Glomerular visceral epithelial cell (primary cell): ENCODE measurements around the gene OTUD5.
A peak's percentile ranks its signal among the peaks of the same experiment; 100 is the strongest.

Experiments
- DNase-seq: peaks from one replicate; pipeline ENCODE4 v3.0.0-alpha.2; 2016; ENCODE audit errors: extremely low spot score

The OTUD5 gene

DNA sequence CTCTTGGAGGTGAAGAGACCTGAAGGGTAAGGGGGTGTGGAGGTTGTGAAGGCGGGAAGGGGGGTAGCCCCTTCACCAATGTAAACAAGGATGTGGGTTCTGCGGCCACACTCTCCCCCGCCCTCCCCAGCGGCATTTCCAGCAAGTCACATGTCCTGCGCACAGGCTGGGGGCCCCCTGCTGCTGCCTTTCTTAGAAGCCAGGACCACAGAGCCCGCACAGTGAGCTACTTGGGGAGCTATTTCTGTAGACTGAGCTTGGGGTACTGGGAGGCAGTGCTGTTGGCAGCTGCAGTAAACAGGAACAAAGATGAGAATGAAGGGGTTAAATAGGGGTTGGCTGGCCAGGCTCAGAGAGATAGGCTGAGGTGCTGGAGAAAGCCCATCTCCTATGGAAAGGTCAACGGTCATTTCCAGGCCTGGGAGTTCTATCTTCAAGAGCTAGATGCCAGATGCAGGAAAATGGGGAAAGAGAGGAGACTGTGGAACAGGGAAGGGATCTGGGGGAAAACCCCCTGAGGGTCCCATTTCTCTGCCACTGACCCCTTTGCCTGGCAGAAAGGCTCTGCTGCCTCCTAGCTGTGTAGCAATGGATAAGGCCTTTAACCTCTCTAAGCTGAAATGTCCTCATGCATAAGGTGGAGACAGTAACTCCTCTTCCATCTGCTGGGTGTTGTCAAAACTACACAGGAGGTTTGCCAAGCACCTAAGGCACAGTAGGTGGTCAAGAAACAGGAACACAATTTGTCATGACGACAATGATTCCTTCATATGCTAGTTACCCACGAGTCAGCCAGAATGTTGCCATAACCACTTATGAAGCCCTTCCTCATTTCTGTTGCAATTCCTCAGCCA, 20.1 kb downstream of the OTUD5 start:
- DNase-seq: peak; percentile 52

DNA sequence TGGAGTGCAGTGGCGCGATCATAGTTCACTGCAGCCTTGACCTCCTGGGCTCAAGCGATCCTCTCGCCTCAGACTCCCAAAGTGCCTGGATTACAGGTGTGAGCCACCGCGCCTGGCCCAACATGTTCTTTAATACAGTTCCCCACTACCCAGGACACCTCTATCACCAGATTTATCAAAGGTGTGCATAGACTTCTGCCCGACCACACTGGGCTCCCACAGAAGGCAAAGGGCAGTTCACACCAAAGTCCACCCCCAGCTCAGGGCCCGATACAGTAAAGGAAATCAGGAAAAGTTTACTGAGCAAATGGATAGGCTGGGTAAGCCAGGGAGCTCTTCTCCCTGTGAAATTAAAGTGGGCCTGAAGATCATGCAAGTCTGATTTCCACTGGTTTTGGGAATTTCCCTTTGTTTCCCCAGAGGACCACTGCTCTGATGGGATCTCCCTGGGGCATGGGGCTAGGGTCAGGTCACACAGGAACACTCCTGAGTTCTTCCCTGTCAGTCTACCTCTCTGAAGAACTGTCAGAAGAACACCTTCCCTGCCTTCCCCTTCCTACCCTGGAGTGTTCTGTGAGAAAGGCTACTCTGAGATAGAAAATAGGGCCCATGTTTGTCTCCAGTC, 20.9 kb downstream of the OTUD5 start:
- no peak for DNase-seq

DNA sequence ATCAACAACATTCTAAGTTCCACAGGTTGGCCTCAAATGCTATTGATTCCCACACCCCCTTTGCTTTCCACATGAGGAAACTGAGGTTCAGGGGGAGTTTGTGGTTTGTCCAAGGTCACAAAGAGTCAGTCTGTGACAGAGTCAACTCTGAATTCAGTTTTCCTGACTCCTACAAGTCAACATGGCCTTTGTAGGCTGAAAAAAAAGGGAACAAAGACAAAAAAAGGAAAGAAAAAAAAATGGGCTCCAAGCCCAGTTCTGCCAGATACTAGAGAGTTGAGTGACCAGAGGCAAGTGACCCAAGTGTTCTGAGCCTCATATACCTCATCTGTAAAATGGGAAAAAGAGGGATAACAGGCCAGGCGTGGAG, 22.1 kb downstream of the OTUD5 start:
- no peak for DNase-seq

DNA sequence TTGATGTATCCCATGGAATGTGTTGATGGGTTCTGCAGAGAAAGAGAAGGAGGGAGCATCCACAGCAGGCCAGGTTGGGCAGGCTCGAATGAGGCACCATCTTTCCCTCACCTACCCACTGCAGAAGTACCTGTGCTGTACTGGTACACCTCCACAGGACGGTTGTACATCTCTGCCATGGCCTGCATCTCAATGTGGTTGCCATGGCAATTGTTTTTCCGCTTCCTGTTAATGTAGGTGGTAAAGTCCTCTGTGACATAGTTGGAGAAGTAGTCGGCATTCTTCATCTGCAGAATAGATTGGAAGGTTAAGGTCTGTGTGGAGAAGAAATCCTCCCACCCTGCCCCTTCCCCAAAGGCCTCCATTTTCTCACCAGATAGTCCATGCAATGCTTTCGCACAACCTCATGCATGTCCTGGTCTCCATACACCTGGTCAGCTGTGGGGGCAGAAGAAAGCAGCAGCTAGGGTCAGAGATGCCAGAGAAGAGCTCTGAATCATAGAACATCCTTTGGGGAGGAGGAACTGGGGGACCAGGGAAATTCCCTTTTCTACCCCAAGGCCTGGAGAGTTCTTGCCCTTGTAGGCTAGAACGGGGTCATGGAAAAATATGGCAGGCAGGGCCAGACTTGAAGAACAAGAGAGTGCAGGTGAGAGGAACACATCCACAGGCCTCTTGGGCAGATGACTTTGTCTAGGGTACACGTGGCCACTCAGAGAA, 22.7 kb downstream of the OTUD5 start:
- no peak for DNase-seq

DNA sequence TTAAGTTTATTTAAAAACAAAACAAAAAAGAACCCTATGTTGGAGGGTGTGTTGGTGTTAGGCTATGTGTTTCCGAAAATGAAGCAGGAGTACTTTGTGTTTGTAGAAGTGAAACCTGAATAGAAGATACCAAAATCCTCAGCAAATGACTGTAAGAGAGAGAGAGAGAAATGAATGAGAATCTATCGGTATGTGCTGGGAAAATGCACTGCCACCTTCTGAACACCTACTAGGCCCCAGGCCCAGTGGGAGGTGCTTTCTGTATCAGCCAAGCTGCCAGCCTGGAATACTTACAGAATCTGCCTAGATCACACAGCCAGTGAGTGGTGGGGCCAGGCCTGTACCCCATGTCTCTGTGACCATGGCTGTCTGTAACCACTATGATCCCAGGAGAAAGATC, 23.6 kb downstream of the OTUD5 start:
- DNase-seq: no peak

DNA sequence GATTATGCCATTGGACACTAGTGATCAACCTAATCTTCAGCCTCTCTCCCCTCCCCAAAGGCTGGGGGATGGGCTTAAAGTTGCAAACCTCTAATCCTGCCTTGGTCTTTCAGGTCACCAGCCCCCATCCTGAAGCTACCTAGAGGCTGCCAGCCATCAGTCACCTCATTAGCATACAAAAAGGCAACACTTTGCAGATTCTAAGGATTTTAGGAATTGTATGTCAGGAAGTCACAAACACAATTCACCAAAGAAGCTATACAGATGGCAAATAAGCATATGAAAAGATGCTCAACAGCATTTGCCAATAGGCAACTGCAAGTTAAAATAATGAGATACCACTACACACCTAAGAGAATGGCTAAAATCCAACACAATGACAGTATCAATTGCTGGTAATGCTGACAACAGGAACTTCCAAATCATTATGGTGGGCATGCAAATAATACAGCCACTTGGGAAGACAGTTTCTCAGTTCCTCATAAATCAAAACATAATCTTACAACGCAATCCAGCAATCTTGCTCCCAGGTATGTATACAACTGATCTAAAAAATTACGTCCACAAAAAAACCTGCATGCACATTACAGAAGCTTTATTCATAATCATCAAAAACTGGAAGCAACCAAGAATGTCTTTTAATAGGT, 29.5 kb downstream of the OTUD5 start:
- no peak for DNase-seq

DNA sequence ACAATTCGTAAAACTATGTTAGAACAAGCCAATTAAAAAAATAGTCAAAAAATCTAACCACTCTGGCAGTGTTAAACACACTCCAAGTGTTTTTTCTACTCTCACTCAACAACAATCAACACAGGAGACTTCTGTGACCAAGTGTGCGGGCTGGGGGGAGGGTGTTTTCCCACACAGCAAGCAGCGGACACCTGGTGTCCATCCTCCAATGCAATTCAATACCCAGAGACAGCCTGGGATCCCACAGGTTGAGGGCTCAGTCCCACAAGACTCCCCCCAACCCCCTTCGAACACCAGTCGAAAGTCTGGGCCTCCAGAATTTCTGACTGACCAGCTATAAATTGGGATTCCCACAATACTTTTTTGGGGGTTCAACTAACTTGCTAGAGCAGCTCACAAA, 30.3 kb downstream of the OTUD5 start:
- DNase-seq: no peak

DNA sequence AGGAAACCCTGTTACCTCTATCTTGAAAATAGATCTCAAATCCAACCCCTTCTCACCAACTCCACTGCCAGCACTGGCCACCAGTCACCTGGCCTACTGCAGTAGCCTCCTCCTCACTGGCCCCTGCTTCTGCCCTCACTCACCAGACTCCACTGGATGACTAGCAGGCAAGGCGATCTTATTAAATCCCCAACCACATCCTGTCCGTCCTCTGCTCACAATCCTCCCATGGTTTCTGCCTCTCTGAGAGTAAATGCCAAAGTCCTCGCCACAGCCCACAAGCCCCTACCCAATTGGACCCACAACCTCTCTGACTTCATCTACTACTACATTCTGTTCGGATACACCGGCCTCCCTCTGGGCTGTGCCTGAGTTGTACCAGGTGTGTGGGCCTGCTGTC, 33.1 kb downstream of the OTUD5 start:
- no peak for DNase-seq

DNA sequence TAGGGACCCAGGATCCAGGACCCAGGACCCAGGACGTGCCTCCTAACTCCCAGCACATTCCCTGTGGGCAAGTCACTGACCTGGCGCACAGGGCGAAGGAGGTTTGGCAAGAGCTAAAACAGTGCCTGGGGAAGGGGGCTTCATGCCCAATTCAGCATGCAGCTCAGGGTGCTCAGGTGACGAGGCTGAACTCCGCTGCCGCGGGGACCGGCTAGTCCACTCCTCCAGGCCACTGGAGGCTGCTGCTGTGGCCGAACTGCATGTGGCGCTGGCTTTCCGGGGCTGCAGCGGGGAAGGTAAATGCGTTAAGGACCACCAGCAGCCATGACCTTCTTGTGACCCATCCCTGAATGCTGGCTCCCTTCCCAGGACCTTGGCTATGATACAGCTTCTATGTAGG, 33.6 kb downstream of the OTUD5 start:
- no peak for DNase-seq

DNA sequence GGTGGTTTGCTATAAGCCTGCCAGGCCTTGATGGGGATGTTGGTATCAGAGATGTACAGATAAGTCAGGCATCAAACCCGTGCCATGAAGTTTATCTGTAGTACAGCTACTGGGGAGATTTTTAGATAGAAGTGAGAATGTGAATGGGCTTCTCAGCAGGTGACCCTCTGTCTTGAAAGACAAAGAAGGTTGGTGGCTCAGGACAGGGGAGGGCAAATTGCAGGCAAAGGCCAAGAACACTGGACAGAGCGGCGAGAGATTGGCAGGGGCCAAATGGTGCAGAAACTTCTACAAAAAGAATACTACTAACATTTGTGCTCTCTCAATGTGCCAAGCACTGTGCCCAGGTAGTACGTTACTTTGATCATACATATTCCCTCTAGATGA, 36.7 kb downstream of the OTUD5 start:
- no peak for DNase-seq

DNA sequence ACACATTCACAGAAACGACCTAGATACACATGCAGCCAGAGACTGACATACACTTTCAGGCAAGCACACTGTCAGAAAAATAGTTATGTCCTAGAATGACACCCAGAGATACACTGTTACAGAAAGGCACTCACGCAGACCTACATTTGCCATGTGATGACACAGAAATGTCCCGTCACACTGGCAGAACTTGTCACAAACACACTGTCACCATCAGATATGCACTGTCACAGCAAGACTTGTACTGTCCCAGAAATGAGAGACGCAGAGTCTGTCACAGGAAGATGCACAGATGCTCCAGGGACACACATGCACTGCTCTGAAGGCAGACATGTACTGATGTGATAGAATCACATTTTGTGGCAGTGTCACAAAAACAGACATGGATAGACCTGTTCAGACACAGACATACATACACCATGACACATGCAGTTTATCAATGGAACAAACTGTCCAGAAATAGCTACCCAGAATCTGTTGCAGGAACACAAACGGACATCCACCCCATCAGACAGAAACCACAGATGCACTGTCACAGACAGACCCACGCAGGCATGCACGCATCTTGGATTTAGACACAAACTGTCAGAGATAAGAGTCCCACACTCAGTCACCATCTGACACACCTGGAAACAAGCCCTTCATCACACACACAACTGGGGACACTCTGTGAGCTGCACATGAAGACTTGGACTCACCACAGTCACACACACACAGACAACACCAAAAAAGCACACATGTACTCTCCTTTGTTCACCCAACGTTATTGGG, 37.3 kb downstream of the OTUD5 start:
- no peak for DNase-seq

DNA sequence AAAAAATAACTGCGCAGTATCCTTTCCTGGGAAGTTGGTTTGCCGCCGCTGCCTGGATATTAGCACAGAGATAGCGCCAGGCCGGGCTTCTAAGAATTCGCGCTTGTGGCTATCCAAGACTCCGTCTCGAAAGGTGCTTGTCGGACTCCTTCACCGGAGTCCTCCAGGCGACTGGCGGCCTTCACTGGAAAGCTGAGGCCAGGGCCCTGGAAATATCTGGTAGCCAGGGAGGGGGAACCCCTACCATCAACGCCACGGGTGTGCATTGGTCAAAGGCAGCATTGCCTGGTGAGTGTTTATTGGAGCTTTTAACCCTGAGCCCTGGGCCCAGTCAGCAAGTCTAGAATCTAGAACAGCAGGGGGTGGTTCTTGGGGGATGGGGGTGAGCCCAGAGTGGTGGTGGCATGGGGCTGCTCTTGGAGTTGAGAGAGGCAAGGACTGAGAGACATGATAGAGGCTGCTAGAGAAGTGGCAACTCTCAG, 38.0 kb downstream of the OTUD5 start:
- DNase-seq: no peak

DNA sequence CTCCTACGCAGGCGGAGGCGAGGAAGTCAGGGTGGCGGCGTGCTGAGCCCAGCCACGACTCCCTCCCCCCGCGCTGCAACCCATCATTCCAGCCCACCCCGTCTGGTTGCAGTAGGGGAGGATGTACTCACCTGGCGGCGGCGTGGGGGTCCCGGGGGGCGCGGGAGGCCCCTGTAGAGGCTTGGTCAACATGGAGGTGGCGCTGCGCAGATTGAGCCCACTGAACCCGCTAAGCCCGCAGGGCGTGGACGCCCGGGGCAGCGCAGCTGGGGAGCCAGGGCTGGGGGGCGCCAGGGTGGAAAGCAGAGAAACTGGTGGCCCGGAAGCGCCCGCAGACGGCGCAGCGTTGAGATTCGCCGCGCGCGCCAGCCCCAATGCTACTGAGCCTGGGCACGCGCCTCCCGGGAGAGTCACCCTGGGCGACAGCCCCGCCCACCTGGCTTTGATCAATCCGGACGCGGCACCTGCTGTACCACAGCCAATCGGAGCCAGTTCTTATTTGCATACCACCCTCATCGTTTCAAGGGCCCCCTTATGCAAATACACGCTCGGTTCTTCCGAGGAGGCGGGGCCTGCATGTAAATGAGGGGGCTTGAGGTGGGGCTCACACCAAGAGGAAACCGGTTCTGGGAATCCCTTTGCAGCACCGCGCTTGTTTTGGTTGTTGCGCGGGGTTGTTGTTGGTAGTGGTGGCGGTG, 38.6 kb downstream of the OTUD5 start, which contains the start of gene PIM2:
PIM2 (minus strand) TSS at position 382 of the 698 bp plus-strand sequence; CDS start at position 192, 190 bp downstream.
- peak; percentile 92 for DNase-seq

DNA sequence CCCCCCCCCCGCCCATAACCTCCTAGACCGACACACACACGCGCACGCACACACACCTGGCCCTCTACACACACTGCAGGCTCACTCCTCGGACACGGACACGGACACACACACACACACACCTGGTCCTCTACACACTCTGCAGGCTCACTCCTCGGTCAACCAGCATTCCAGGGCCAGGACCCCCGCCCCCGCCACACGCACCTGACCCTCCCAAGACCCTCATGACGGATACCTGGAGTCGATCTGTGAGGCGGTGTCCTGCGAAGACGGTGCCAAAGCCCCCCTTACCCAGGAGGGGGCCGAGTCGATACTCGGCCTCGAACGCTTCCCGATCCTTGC, 39.1 kb downstream of the OTUD5 start:
- no peak for DNase-seq

DNA sequence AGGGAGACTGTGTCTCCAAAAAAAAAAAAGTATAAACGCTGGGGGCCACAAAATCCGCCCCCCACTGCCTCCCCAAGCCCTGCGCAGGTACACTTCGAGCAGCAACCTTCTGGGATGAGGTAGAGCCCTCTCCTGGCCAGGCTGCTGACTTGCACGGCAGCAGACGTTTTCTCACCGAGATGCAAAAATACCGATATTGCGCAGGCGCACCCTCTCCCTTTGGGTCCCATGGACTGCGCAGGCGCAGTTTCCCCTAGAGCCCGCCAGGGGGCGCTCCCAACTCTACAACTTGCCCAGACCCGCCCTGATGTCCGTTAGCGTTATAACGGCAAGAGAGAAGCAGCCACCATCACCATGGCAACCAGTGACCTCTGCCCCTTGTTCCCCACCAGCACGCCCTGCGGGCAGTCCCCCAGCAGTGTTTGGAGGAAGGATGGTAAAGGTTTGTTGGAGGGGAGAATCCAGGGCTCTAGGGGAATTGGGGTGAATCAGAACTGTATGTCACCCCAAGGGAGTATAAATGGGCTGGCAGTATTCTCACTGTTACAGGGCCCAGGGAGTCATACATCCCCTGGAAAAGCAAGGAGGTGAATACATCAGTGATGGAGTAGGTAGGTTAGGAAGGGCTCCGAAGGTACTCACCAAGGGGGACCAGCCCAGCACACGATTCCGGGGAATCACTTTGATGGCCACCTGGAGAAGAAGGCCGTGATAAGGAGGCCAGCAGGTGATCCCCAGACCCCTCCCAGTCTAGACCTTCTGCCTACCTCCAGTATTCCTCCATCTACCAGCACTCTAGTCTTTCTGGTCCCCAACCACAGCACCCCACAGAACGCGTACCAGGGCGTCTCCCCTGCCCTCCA, 40.0 kb downstream of the OTUD5 start:
- peak; percentile 86 for DNase-seq

DNA sequence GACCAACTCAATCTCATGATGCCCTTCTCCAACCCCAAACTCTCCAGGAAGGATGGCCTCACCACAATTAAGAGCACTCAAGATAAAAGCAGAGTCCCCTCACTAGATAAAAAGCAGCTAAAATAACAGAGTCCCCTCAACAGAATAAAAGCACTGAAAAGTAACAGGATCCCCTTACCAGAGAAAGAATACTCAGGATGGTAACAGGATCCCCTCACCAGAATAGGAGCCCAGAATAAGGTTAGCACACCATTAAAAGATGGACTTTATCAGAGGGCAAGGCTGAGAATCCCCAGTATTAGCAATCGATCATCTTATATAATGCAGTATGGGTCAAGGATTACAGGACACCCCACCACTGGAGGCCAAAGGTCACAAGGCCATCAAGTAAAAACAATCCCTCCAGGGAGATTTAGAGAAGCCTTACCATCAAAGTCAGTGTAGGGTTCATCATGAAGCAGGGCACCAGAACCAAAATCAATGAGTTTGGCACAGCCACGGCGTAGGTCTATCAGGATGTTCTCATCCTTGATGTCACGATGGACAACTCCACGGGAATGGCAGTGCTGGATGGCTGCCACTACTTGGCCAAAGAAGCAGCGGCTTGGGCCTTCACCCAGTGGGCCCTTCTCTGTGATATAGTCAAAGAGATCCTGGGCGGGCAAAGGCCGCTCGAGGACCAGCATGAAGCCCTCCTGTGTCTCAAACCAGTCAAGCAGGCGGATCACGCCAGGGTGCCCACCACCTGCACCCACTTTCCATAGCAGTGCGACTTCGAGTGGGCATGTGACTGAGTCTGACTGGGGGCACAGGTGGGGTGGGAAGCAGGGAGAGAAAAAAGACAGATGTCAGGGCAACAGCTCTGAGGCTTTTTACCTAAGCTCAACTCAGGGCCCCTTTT, 42.6 kb downstream of the OTUD5 start:
- DNase-seq: no peak

DNA sequence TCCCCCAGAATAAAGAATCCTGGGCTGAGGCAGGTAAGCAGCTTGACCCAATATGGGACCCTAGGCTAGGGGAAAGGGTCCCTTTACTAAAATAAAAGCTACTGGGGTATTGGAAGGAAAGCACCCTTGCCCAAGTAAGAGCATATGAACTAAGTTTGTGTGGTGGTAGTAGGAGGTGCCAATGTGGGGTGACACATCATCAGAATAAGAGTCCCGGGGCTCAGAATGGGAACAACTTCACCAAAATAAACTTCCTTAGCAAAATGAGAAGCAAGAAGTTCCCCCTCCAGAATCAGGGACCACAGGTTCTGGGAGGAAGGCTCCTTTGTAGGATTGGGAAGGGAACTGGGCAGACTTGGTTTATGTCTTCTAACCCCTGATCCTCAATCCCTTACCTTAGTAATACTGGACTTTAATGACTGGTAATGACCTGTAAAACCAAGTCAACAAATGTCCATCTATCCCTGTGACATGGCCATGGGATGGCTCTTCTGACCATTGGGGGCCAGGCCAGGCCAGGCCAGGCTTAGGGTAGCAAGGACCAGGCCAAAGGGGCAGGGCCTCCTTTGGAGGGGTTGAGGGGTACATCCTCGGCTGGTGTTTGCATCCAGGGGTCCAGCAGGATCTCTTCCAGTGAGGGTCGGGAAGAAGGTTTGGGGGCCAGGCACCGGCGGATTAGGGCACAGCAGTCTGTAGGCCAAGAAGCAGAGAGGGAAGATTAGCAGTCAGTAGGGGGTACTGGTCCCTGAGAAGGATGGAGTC, 43.6 kb downstream of the OTUD5 start:
- DNase-seq: no peak
